ENCODE measurements around the gene WDR49.

The WDR49 gene

GRCh38 chr3:167487556-167487955 is 166.2 kb downstream of the WDR49 start:
- no peak for DNase-seq (ENCODE audit: low spot score)

GRCh38 chr3:167484551-167484950 is 169.2 kb downstream of the WDR49 start:
- DNase-seq (ENCODE audit: low spot score) = no peak

GRCh38 chr3:167483708-167484475 is 169.8 kb downstream of the WDR49 start:
- DNase-seq (ENCODE audit: low spot score) = no peak

GRCh38 chr3:167481164-167481563 is 172.6 kb downstream of the WDR49 start:
- DNase-seq (ENCODE audit: low spot score) = no peak

GRCh38 chr3:167480748-167481147 is 173.0 kb downstream of the WDR49 start:
- no peak for DNase-seq (ENCODE audit: low spot score)

- DNase-seq (ENCODE audit: low spot score) = no peak
These were observed 179.9 kb downstream of the WDR49 start, which contains the start of gene SERPINI2 for GRCh38 chr3:167473863-167474262. Gene SERPINI2 (minus strand): TSS chr3:167474042. CDS start chr3:167471834, 2,208 bp downstream.

GRCh38 chr3:167469381-167469780 is 184.4 kb downstream of the WDR49 start:
- DNase-seq (ENCODE audit: low spot score) = no peak

- DNase-seq (ENCODE audit: low spot score) = no peak
These were observed 185.7 kb downstream of the WDR49 start for GRCh38 chr3:167467848-167468611.

- DNase-seq (ENCODE audit: low spot score) = no peak
These were observed 186.8 kb downstream of the WDR49 start for GRCh38 chr3:167466966-167467365.

GRCh38 chr3:167456157-167456799 is 197.5 kb downstream of the WDR49 start:
- no peak for DNase-seq (ENCODE audit: low spot score)

- no peak for DNase-seq (ENCODE audit: low spot score)
These were observed 199.9 kb downstream of the WDR49 start for GRCh38 chr3:167453815-167454214.

- no peak for DNase-seq (ENCODE audit: low spot score)
These were observed 202.5 kb downstream of the WDR49 start for GRCh38 chr3:167451282-167451681.

GRCh38 chr3:167450675-167451074 is 203.1 kb downstream of the WDR49 start:
- no peak for DNase-seq (ENCODE audit: low spot score)

- DNase-seq (ENCODE audit: low spot score) = no peak
These were observed 203.5 kb downstream of the WDR49 start for GRCh38 chr3:167450195-167450594.

GRCh38 chr3:167445491-167445890 is 208.3 kb downstream of the WDR49 start:
- no peak for DNase-seq (ENCODE audit: low spot score)

- DNase-seq (ENCODE audit: low spot score) = no peak
These were observed 212.5 kb downstream of the WDR49 start for GRCh38 chr3:167441256-167441655.

GRCh38 chr3:167437428-167438139 is 216.2 kb downstream of the WDR49 start:
- DNase-seq (ENCODE audit: low spot score) = no peak
